ENCODE results near the gene CREG2. TPM values are rescaled to one million over a fixed set of nuclear protein-coding genes. Genes with fewer than 3 reads are reported as not detected.

CREG2 gene
- total RNA-seq, 6 donors from 2014 or later = 1.1 to 8.4 (median 1.6) TPM; not detected in 3

GRCh38 chr2:101416609-101417008 lies 29.3 kb upstream of the CREG2 start:
- no peaks in the 10 kb centered on the region for H3K27me3 ChIP-seq
- TF ChIP-seq EP300 (IDR thresholded peaks at IDR 0.05) (no peak), POLR2AphosphoS5 (IDR thresholded peaks at IDR 0.05) (no peak), POLR2A (IDR thresholded peaks at IDR 0.05) (no peak)
- TF ChIP-seq, protein P1, sequence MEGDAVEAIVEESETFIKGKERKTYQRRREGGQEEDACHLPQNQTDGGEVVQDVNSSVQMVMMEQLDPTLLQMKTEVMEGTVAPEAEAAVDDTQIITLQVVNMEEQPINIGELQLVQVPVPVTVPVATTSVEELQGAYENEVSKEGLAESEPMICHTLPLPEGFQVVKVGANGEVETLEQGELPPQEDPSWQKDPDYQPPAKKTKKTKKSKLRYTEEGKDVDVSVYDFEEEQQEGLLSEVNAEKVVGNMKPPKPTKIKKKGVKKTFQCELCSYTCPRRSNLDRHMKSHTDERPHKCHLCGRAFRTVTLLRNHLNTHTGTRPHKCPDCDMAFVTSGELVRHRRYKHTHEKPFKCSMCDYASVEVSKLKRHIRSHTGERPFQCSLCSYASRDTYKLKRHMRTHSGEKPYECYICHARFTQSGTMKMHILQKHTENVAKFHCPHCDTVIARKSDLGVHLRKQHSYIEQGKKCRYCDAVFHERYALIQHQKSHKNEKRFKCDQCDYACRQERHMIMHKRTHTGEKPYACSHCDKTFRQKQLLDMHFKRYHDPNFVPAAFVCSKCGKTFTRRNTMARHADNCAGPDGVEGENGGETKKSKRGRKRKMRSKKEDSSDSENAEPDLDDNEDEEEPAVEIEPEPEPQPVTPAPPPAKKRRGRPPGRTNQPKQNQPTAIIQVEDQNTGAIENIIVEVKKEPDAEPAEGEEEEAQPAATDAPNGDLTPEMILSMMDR (IDR thresholded peaks at IDR 0.05) = no peak
- no peaks in the 10 kb centered on the region for H3K36me3 ChIP-seq
- WGBS, 2 donors = 84 to 90% methylated on average over 5 of the region's 5 CpGs
- no peak overlapping the region for H3K27ac ChIP-seq
- H3K4me1 ChIP-seq = no peaks in the 10 kb centered on the region
- ATAC-seq (ENCODE audit: low FRiP score in 2 of 2) (no peak), DNase-seq (no peak)
- no peaks in the 10 kb centered on the region for H3K9me3 ChIP-seq
- no peak overlapping the region for H3K4me3 ChIP-seq

DNA sequence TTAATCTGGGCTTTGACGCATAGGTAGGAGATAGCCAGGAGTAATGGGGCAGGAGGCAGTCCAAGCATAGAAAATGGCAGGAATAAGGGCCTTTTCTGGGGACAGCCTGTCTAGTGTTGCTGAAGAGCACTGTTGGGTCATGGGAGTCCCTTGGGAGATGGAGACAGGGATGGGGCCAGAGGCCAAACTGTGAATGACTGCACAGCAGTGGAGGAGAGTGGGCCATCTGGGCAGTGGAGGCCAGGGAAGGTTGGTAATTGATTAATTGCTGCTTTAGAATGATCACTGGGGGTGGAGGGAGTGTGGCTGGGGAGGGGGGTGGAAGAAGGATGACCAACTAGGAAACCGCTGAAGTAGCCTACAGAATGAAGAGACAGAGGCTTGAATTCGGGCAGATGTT lies 28.6 kb upstream of the CREG2 start:
- Histone ChIP-seq H3K4me1 (no peaks in the 10 kb centered on the region), H3K4me3 (no peak overlapping the region), H3K36me3 (no peaks in the 10 kb centered on the region), H3K27ac (no peak overlapping the region), H3K9me3 (no peaks in the 10 kb centered on the region), H3K27me3 (no peaks in the 10 kb centered on the region)
- ATAC-seq (ENCODE audit: low FRiP score in 2 of 2) = no peak
- DNase-seq = no peak
- WGBS, 2 donors = 82 to 93% methylated on average over 3 of the region's 3 CpGs
- TF ChIP-seq POLR2AphosphoS5 (IDR thresholded peaks at IDR 0.05) (no peak), EP300 (IDR thresholded peaks at IDR 0.05) (no peak)

GRCh38 chr2:101415220-101415619 lies 27.9 kb upstream of the CREG2 start:
- no peak overlapping the region for H3K4me3 ChIP-seq
- no peak for TF ChIP-seq POLR2AphosphoS5 (IDR thresholded peaks at IDR 0.05)
- TF ChIP-seq EP300 (IDR thresholded peaks at IDR 0.05) = no peak
- TF ChIP-seq, protein P1 (IDR thresholded peaks at IDR 0.05) = no peak
- no peak for TF ChIP-seq POLR2A (IDR thresholded peaks at IDR 0.05)
- 88 to 94% methylated on average over 2 of the region's 2 CpGs for WGBS, 2 donors
- DNase-seq (no peak), ATAC-seq (ENCODE audit: low FRiP score in 2 of 2) (no peak)
- no peaks in the 10 kb centered on the region for H3K4me1 ChIP-seq
- no peaks in the 10 kb centered on the region for H3K36me3 ChIP-seq
- H3K9me3 ChIP-seq = no peaks in the 10 kb centered on the region
- no peaks in the 10 kb centered on the region for H3K27me3 ChIP-seq
- H3K27ac ChIP-seq = no peak overlapping the region

- Histone ChIP-seq H3K4me3 (no peak overlapping the region), H3K4me1 (no peaks in the 10 kb centered on the region), H3K27me3 (no peaks in the 10 kb centered on the region), H3K9me3 (no peaks in the 10 kb centered on the region), H3K36me3 (no peaks in the 10 kb centered on the region), H3K27ac (no peak overlapping the region)
- WGBS, 2 donors = 77 to 85% methylated on average over 9 of the region's 9 CpGs
- no peak for TF ChIP-seq POLR2A (IDR thresholded peaks at IDR 0.05)
- ATAC-seq (ENCODE audit: low FRiP score in 2 of 2) (no peak), DNase-seq (no peak)
These were observed 24.9 kb upstream of the CREG2 start for GRCh38 chr2:101412092-101412694.

DNA sequence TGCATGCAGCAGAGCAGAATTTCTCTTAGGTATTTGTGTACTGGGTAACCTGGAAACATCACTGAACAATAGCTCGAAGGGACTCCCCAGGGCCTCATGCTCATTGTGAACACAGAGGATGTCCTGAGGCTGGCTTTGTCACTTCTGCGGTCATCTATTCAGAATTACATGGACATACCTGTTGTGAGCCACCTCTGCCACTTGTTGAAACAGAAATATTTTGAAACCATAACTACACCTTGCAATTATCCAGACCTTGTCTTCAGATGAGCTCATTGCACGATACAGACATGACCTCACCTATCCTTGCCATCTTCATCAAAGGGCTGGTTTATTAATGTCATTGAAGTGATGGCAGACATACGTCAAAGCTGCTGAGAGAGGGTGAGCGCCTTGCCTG lies 23.4 kb upstream of the CREG2 start:
- ATAC-seq (ENCODE audit: low FRiP score in 2 of 2) = no peak
- 83 to 96% methylated on average over 5 of the region's 5 CpGs for WGBS, 2 donors
- Histone ChIP-seq H3K9me3 (no peaks in the 10 kb centered on the region), H3K4me1 (no peaks in the 10 kb centered on the region), H3K27ac (no peak overlapping the region), H3K4me3 (no peak overlapping the region), H3K36me3 (no peaks in the 10 kb centered on the region), H3K27me3 (no peaks in the 10 kb centered on the region)
- DNase-seq = no peak
- TF ChIP-seq, protein P1 (IDR thresholded peaks at IDR 0.05) = no peak
- TF ChIP-seq POLR2AphosphoS5 (IDR thresholded peaks at IDR 0.05) (no peak), EP300 (IDR thresholded peaks at IDR 0.05) (no peak), POLR2A (IDR thresholded peaks at IDR 0.05) (no peak)

- Histone ChIP-seq H3K36me3 (no peaks in the 10 kb centered on the region), H3K27ac (no peak overlapping the region), H3K4me3 (no peak overlapping the region), H3K27me3 (no peaks in the 10 kb centered on the region), H3K4me1 (no peaks in the 10 kb centered on the region), H3K9me3 (no peaks in the 10 kb centered on the region)
- WGBS, 2 donors = 85 to 87% methylated on average over 5 of the region's 5 CpGs
- ATAC-seq (ENCODE audit: low FRiP score in 2 of 2) = no peak
- no peak for TF ChIP-seq POLR2AphosphoS5 (IDR thresholded peaks at IDR 0.05)
- no peak for TF ChIP-seq EP300 (IDR thresholded peaks at IDR 0.05)
- TF ChIP-seq, protein P1 (IDR thresholded peaks at IDR 0.05) = no peak
- no peak for TF ChIP-seq POLR2A (IDR thresholded peaks at IDR 0.05)
- DNase-seq = no peak
These were observed 22.8 kb upstream of the CREG2 start for GRCh38 chr2:101410114-101410513.

Data from upper lobe of left lung (tissue), 6 donors.